NCI-H82 treated with DMSO at 0.1 percent for 48 hours (cell line): ENCODE measurements around the gene TNFRSF1A.

Experiments
- DNase-seq: peaks from one replicate; lab custom pipeline; 2025; ENCODE audit not compliant: unreplicated experiment; lab: John Stamatoyannopoulos, UW

Gene TNFRSF1A

GRCh38 chr12:6374786-6375160 is 32.9 kb upstream of the TNFRSF1A start:
- DNase-seq, result no peak

- no peak for DNase-seq
These were observed 32.3 kb upstream of the TNFRSF1A start for GRCh38 chr12:6374028-6374785.

- no peak for DNase-seq
These were observed 31.3 kb upstream of the TNFRSF1A start for GRCh38 chr12:6373022-6373787.

GRCh38 chr12:6372403-6373003 is 30.6 kb upstream of the TNFRSF1A start:
- peak; percentile 45 for DNase-seq

GRCh38 chr12:6370994-6371754 is 29.3 kb upstream of the TNFRSF1A start:
- DNase-seq, result peak; percentile 92

- DNase-seq, result no peak
These were observed 28.7 kb upstream of the TNFRSF1A start for GRCh38 chr12:6370576-6370935.

GRCh38 chr12:6369916-6370575 is 28.2 kb upstream of the TNFRSF1A start:
- no peak for DNase-seq

- no peak for DNase-seq
These were observed 27.1 kb upstream of the TNFRSF1A start for GRCh38 chr12:6368906-6369525.

GRCh38 chr12:6367969-6368892 is 26.4 kb upstream of the TNFRSF1A start:
- DNase-seq, result no peak

GRCh38 chr12:6367065-6367968 is 25.4 kb upstream of the TNFRSF1A start:
- no peak for DNase-seq

- DNase-seq, result no peak
These were observed 22.1 kb upstream of the TNFRSF1A start for GRCh38 chr12:6364044-6364374.

- DNase-seq, result peak; percentile 30
These were observed 21.6 kb upstream of the TNFRSF1A start for GRCh38 chr12:6363330-6364043.

- DNase-seq, result no peak
These were observed 21.1 kb upstream of the TNFRSF1A start for GRCh38 chr12:6363010-6363329.

GRCh38 chr12:6362403-6362802 is 20.5 kb upstream of the TNFRSF1A start:
- DNase-seq, result no peak

- DNase-seq, result no peak
These were observed 20.0 kb upstream of the TNFRSF1A start for GRCh38 chr12:6361834-6362233.

- no peak for DNase-seq
These were observed 19.0 kb upstream of the TNFRSF1A start for GRCh38 chr12:6360578-6361490.

GRCh38 chr12:6360080-6360571 is 18.2 kb upstream of the TNFRSF1A start:
- DNase-seq, result no peak
